ENCODE results near the gene ALDH3B1. TPM values are rescaled to one million over a fixed set of nuclear protein-coding genes. Genes with fewer than 3 reads are reported as not detected.

ALDH3B1 gene
- total and polyA plus RNA-seq, 7 donors, result 0.83 to 3.3 (median 1.8) TPM

- no peaks in the 10 kb centered on the region for H3K9me3 ChIP-seq
- H3K4me3 ChIP-seq, result no peak overlapping the region
- no peaks in the 10 kb centered on the region for H3K27me3 ChIP-seq (ENCODE audit: insufficient read depth in 3 of 3, low read length in 2 of 3)
- intact Hi-C loops (cut with DNase I), result no loop called here
- peaks cover 13% of the 10 kb centered on the region for H3K4me1 ChIP-seq
- TF ChIP-seq CTCF (IDR thresholded peaks at IDR 0.05), result no peak
- 90 to 91% (median 91%) methylated on average over 24 to 27 of the region's 27 CpGs for WGBS, 3 donors
- peak in 1 of 2 donors; percentile 55 for DNase-seq
- H3K27ac ChIP-seq, result no peak overlapping the region
- no peak for ATAC-seq
- peaks cover 0 to 5% of the 10 kb centered on the region in 2 donors for H3K36me3 ChIP-seq (ENCODE audit: insufficient read depth in 1 of 2, low read depth in 1 of 2)
Observed at GRCh38 chr11:68042219-68043028, 32.3 kb downstream of the ALDH3B1 start.

DNA sequence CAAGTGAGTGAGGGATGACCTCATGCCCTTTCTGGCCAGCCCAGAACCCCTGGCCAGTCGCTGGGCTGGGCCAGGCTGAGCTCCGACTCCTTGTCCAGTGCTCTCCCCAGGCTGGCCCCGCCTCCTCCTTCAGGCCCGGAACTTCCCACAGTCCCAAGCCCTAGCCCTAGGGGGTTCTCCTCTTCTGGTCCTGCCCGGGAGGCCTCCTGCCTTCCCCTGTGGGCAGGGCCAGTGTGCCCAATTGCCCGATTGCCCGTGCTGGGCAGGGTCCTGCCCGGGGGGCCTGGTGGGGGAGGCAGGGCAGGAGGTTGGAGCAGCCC, 32.9 kb downstream of the ALDH3B1 start:
- 52 to 66% (median 65%) methylated on average over 7 to 8 of the region's 8 CpGs for WGBS, 3 donors
- Histone ChIP-seq H3K36me3 (ENCODE audit: insufficient read depth in 1 of 2, low read depth in 1 of 2) (peaks cover 0 to 5% of the 10 kb centered on the region in 2 donors), H3K4me3 (no peak overlapping the region), H3K27me3 (ENCODE audit: insufficient read depth in 3 of 3, low read length in 2 of 3) (no peaks in the 10 kb centered on the region), H3K27ac (no peak overlapping the region), H3K9me3 (no peaks in the 10 kb centered on the region), H3K4me1 (peaks cover 8% of the 10 kb centered on the region)
- intact Hi-C loops (cut with DNase I), result no loop called here
- DNase-seq (no peak), ATAC-seq (no peak)
- TF ChIP-seq CTCF (IDR thresholded peaks at IDR 0.05), result no peak

GRCh38 chr11:68043349-68044144, 33.4 kb downstream of the ALDH3B1 start:
- WGBS, 3 donors, result 75 to 80% (median 77%) methylated on average over 31 to 36 of the region's 36 CpGs
- H3K4me1 ChIP-seq, result peaks cover 2% of the 10 kb centered on the region
- ATAC-seq, result no peak

GRCh38 chr11:68044145-68044813, 34.2 kb downstream of the ALDH3B1 start:
- H3K4me1 ChIP-seq, result no peaks in the 10 kb centered on the region
- 85 to 90% (median 88%) methylated on average over 21 to 24 of the region's 24 CpGs for WGBS, 3 donors
- no peak overlapping the region for H3K27ac ChIP-seq
- no peak for TF ChIP-seq CTCF (IDR thresholded peaks at IDR 0.05)
- peaks cover 0 to 9% of the 10 kb centered on the region in 2 donors for H3K36me3 ChIP-seq (ENCODE audit: insufficient read depth in 1 of 2, low read depth in 1 of 2)
- intact Hi-C loops (cut with DNase I), result no loop called here
- no peak overlapping the region for H3K4me3 ChIP-seq
- peak in 1 of 2 donors; percentile 36 for DNase-seq
- H3K9me3 ChIP-seq, result no peaks in the 10 kb centered on the region
- H3K27me3 ChIP-seq (ENCODE audit: insufficient read depth in 3 of 3, low read length in 2 of 3), result no peaks in the 10 kb centered on the region
- ATAC-seq, result no peak

More at GRCh38 chr11:68043349-68044144, 33.4 kb downstream of the ALDH3B1 start:
- no peak overlapping the region for H3K27ac ChIP-seq
- intact Hi-C loops (cut with DNase I), result no loop called here
- TF ChIP-seq CTCF (IDR thresholded peaks at IDR 0.05), result no peak
- H3K9me3 ChIP-seq, result no peaks in the 10 kb centered on the region
- H3K36me3 ChIP-seq (ENCODE audit: insufficient read depth in 1 of 2, low read depth in 1 of 2), result peaks cover 0 to 5% of the 10 kb centered on the region in 2 donors
- H3K27me3 ChIP-seq (ENCODE audit: insufficient read depth in 3 of 3, low read length in 2 of 3), result no peaks in the 10 kb centered on the region
- no peak overlapping the region for H3K4me3 ChIP-seq
- DNase-seq, result peak; percentile 57 to 63
